ENCODE measurements around the gene RER1.

- TF ChIP-seq CTCF (IDR thresholded peaks at IDR 0.05 in 2 of 3, conservative IDR thresholded peaks at IDR 0.05 in 1 of 3; ENCODE audit: borderline replicate concordance in 1 of 3, insufficient read depth in 1 of 3, low read depth in 2 of 3, low read length in 2 of 3) (no peak), RAD21 (IDR thresholded peaks at IDR 0.05; ENCODE audit: low read depth) (no peak), EZH2phosphoT487 (IDR thresholded peaks at IDR 0.05; ENCODE audit: borderline replicate concordance) (no peak)
Observed at GRCh38 chr1:2446394-2446793, 54.8 kb downstream of the RER1 start.
